Measurements from ENCODE around the gene MGAT4B.

GRCh38 chr5:179779826-179780225 lies 26.8 kb downstream of the MGAT4B start:
- TF ChIP-seq MYNN (CRISPR knock-in tag; IDR thresholded peaks at IDR 0.05; ENCODE audit: low read depth), result no peak
- TF ChIP-seq ZSCAN12 (CRISPR knock-in tag; IDR thresholded peaks at IDR 0.05), result no peak
- no peak for TF ChIP-seq CTCF (CRISPR knock-in tag; IDR thresholded peaks at IDR 0.05)
- TF ChIP-seq JDP2 (CRISPR knock-in tag; IDR thresholded peaks at IDR 0.05; ENCODE audit: borderline replicate concordance), result no peak

All from HepG2 (cell line).